Kidney (tissue), 14 donors: ENCODE data around the gene OR10W1. TPM values are rescaled to one million over a fixed set of nuclear protein-coding genes. Genes with fewer than 3 reads are reported as not detected.
A peak's percentile ranks its signal among the peaks of the same experiment; 100 is the strongest.

ENCODE experiments used
- DNase-seq, 5 donors: peaks; one replicate each; pipeline ENCODE4 v3.0.0-alpha.2; 2013 to 2020
- FAIRE-seq: peaks from 2 replicates; lab custom pipeline; 2012; peaks lifted over from hg19 to GRCh38; lab: Jason Lieb, UNC
- H3K27ac ChIP-seq, 2 donors: one replicate each; pipeline ENCODE4 v1.7.0; 2013; ENCODE audit warnings: low read depth in 2 of 2, low read length in 2 of 2, inconsistent platforms in 1 of 2
- H3K27me3 ChIP-seq: one replicate; pipeline ENCODE4 v1.7.1; 2013; ENCODE audit warnings: low read length, inconsistent platforms; ENCODE audit not compliant: control insufficient read depth, insufficient read depth
- H3K36me3 ChIP-seq, 3 donors: one replicate each; pipeline versions ENCODE4 v1.7.0 to v1.7.1; 2013; ENCODE audit warnings: low read length in 3 of 3, control low read depth in 1 of 3, inconsistent platforms in 1 of 3; ENCODE audit not compliant: insufficient read depth in 3 of 3, control insufficient read depth in 2 of 3
- H3K4me1 ChIP-seq, 3 donors: one replicate each; pipeline versions ENCODE4 v1.7.0 to v1.7.1; 2013; ENCODE audit warnings: low read length in 3 of 3, inconsistent platforms in 1 of 3, low read depth in 1 of 3; ENCODE audit not compliant: control insufficient read depth in 2 of 3, insufficient read depth in 2 of 3
- H3K4me3 ChIP-seq, 3 donors: one replicate each; pipeline versions ENCODE4 v1.7.0 to v1.8.1; 2013; ENCODE audit warnings: low read length in 3 of 3, control low read depth in 1 of 3, inconsistent platforms in 1 of 3
- H3K9ac ChIP-seq, 3 donors: one replicate each; pipeline versions ENCODE4 v1.7.0 to v1.7.1; 2013; ENCODE audit warnings: low read length in 3 of 3, control low read depth in 1 of 3, inconsistent platforms in 1 of 3
- H3K9me3 ChIP-seq, 3 donors: one replicate each; pipeline versions ENCODE4 v1.7.0 to v1.7.1; 2013; ENCODE audit warnings: low read length in 3 of 3, control low read depth in 1 of 3, inconsistent platforms in 1 of 3; ENCODE audit not compliant: control insufficient read depth in 2 of 3, insufficient read depth in 1 of 3
- intact Hi-C: fragments of 100-400 bp; cut with DNase I; formaldehyde crosslinking; loops from one replicate; pipeline ENCODE4 v1.11.1; 2022
- polyA plus RNA-seq: library from polyadenylated mRNA; stranded (reverse); fragments of 350-450 nt; fragmentation: Illumina TruSeq; extraction: RNeasy Lipid Tissue Mini Kit (QIAGEN cat#74804); gene quantifications from one replicate; pipeline ENCODE4 v1.2.3, GENCODE V29; 2014; ENCODE audit warnings: low read depth, low replicate concordance; ENCODE audit not compliant: insufficient read depth
- total RNA-seq: library from RNA; stranded (reverse); fragmentation: NEBNext Ultra II Directional; extraction: Animal tissue kit (Norgen Biotek cat#: 25700); gene quantifications from one replicate; pipeline ENCODE4 v1.2.1, GENCODE V29; 2021
- TF ChIP-seq, protein P1 (sequence below): IDR thresholded peaks from 3 replicates; pipeline ENCODE4 v1.5.1; 2012; ENCODE audit warnings: mild to moderate bottlenecking, moderate library complexity, borderline replicate concordance; ENCODE audit not compliant: insufficient read depth; ENCODE audit errors: extremely low read depth
- donor health status: control.
- donor health status: control.
- donor health status: control.
- donor health status: control.
- donor health status: control.
- donor health status: DM: yes; HTN: yes; CAD: no.
- donor health status: Normal renal cell carcinoma (clear cell type).

Gene OR10W1
- total and polyA plus RNA-seq, 2 donors from 2014 or later = not detected

DNA sequence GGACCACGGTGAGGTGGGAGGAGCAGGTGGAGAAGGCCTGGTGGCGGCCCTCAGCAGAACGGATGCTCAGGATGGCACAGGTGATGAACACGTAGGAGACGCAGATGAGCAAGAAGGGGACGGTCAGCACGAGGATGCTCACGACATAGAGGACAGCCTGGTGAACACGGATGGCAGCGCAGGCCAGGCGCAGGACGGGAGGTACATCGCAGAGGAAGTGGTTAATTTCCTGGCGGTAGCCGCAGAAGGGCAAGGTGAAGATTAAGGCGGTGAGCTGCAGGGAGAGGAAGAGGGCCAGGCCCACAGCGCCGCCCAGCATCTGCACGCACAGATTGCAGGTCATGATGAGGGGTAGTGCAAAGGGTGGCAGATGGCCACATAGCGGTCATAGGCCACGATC is 24.0 kb upstream of the OR10W1 start:
- Histone ChIP-seq H3K27ac (no peak overlapping the region), H3K4me1 (no peaks in the 10 kb centered on the region), H3K36me3 (no peaks in the 10 kb centered on the region), H3K9me3 (no peaks in the 10 kb centered on the region), H3K4me3 (no peak overlapping the region), H3K9ac (no peak overlapping the region), H3K27me3 (no peaks in the 10 kb centered on the region)
- intact Hi-C loops = no loop called here
- TF ChIP-seq, protein P1, sequence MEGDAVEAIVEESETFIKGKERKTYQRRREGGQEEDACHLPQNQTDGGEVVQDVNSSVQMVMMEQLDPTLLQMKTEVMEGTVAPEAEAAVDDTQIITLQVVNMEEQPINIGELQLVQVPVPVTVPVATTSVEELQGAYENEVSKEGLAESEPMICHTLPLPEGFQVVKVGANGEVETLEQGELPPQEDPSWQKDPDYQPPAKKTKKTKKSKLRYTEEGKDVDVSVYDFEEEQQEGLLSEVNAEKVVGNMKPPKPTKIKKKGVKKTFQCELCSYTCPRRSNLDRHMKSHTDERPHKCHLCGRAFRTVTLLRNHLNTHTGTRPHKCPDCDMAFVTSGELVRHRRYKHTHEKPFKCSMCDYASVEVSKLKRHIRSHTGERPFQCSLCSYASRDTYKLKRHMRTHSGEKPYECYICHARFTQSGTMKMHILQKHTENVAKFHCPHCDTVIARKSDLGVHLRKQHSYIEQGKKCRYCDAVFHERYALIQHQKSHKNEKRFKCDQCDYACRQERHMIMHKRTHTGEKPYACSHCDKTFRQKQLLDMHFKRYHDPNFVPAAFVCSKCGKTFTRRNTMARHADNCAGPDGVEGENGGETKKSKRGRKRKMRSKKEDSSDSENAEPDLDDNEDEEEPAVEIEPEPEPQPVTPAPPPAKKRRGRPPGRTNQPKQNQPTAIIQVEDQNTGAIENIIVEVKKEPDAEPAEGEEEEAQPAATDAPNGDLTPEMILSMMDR = no peak
- FAIRE-seq (no peak), DNase-seq (no peak)

DNA sequence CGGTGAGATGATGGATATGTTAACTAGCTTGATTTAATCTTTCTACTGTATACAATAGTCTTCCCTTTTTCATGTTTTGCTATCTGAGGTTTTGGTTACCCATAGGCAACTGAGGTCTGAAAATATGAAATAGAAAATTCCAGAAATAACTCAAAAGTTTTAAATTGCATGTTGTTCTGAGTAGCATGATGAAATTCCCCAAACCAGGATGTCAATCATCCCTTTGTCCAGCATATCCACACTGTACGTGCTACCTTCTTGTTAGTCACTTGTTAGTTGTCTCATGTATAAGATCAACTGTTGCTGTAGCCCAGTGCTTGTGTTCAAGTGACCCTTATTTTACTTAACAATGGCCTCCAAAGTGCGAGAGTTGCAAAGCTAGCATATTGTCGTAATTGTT is 21.2 kb upstream of the OR10W1 start:
- no peaks in the 10 kb centered on the region for H3K27me3 ChIP-seq
- H3K4me3 ChIP-seq = no peak overlapping the region
- intact Hi-C loops = no loop called here
- no peak overlapping the region for H3K9ac ChIP-seq
- DNase-seq (no peak), FAIRE-seq (no peak)
- no peaks in the 10 kb centered on the region for H3K9me3 ChIP-seq
- no peaks in the 10 kb centered on the region for H3K4me1 ChIP-seq
- TF ChIP-seq, protein P1 = no peak
- H3K27ac ChIP-seq = no peak overlapping the region
- no peaks in the 10 kb centered on the region for H3K36me3 ChIP-seq

DNA sequence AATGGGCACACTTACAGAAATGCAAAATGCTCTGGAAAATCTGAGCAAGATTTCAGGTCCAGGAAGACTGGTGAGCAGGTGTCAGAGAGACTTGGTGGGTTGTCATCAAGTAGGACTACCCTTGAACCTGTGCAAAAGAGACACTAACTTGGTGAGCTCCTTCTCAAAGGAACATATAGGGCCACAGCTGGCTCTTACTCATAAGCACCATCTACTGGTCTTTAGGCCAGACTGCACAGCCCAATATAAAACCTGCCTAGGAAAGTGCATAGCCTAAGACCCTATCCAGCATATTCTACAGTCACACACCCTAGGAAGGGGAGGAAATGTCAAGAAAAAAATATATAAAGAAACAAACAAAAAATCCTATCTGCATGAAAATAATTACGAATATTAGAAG is 18.2 kb upstream of the OR10W1 start:
- Histone ChIP-seq H3K4me3 (no peak overlapping the region), H3K27ac (no peak overlapping the region), H3K9ac (no peak overlapping the region), H3K4me1 (no peaks in the 10 kb centered on the region), H3K9me3 (no peaks in the 10 kb centered on the region), H3K27me3 (no peaks in the 10 kb centered on the region), H3K36me3 (no peaks in the 10 kb centered on the region)
- FAIRE-seq (no peak), DNase-seq (peak in 2 of 5 donors; percentile 1 to 11)
- intact Hi-C loops = no loop called here
- TF ChIP-seq, protein P1 = peak; percentile 62

DNA sequence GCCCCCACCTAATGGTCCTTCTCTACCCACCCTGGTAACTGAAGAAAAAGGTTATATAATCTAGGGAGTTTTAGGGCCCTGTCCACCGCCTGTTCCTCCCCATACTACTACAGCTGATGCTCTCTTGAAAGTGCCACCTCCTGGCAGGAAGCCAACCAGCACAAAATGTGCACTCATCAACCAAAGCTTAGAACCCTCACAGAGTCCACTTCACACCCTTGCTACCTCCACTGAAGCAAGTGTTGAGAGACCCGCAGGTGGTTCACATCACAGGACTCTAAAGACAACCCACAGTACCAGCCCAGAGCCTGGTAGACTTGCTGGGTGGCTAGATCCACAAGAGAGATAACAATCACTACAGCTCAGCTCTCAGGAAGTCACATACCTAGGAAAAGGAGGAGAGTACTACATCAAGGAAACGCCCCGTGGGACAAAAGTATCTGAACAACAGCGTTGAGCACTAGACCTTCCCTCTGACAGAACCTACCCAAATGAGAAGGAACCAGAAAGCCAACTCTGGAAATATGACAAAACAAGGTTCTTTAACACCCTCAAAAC is 17.5 kb upstream of the OR10W1 start:
- DNase-seq = no peak
- no peak for FAIRE-seq

More for the DNA sequence above, 17.5 kb upstream of the OR10W1 start:
- no peak overlapping the region for H3K4me3 ChIP-seq
- no peak overlapping the region for H3K27ac ChIP-seq
- H3K27me3 ChIP-seq = no peaks in the 10 kb centered on the region
- H3K4me1 ChIP-seq = no peaks in the 10 kb centered on the region
- H3K9me3 ChIP-seq = no peaks in the 10 kb centered on the region
- H3K9ac ChIP-seq = no peak overlapping the region
- no peaks in the 10 kb centered on the region for H3K36me3 ChIP-seq
- intact Hi-C loops = no loop called here
- TF ChIP-seq, protein P1 = no peak
